Bone marrow (tissue), 2 donors: ENCODE data around the gene NTMT1.
A peak's percentile ranks its signal among the peaks of the same experiment; 100 is the strongest.
"Not testable (repeated sequence)": the region's sequence is repeated elsewhere in the genome, so short reads cannot be mapped to it uniquely, and the experiment has no call there.

Experiments used
- DNase-seq, 2 donors: peaks; one replicate each; lab custom pipeline; 2025; lab: John Stamatoyannopoulos, UW

Gene NTMT1, protein sequence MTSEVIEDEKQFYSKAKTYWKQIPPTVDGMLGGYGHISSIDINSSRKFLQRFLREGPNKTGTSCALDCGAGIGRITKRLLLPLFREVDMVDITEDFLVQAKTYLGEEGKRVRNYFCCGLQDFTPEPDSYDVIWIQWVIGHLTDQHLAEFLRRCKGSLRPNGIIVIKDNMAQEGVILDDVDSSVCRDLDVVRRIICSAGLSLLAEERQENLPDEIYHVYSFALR

DNA sequence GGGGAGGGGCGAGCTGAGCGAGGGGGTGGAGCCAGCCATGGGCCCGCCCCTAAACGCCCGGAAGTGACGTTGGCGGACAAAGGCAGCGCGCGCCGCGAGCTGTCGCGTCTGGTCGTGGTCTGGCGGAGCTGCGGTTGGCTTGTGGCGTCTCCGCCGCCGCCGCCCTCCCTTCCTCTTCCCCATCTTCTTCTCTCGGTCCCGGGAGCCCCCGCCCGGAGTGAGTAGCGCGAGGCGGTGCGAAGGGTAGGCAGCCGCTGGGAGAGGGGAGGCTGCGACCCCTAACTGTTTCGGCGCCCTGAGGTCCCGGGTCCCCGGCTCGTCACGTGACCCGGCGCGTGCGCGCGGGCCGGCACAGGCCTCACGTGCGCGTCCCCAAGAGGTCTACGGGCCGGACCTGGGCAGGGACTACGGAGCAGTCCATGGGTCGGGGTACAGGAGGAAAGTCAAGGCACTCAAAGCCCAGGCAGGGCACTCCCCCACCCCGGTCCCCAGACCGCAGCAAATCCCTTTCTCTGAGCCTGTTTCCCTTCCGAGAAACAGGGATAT, at the start of gene NTMT1:
Gene NTMT1, plus strand, starts transcription at position 85 of the 546 bp plus-strand sequence. CDS start 6,541 bp downstream, outside the sequence.
- peak; percentile 72 to 80 for DNase-seq

DNA sequence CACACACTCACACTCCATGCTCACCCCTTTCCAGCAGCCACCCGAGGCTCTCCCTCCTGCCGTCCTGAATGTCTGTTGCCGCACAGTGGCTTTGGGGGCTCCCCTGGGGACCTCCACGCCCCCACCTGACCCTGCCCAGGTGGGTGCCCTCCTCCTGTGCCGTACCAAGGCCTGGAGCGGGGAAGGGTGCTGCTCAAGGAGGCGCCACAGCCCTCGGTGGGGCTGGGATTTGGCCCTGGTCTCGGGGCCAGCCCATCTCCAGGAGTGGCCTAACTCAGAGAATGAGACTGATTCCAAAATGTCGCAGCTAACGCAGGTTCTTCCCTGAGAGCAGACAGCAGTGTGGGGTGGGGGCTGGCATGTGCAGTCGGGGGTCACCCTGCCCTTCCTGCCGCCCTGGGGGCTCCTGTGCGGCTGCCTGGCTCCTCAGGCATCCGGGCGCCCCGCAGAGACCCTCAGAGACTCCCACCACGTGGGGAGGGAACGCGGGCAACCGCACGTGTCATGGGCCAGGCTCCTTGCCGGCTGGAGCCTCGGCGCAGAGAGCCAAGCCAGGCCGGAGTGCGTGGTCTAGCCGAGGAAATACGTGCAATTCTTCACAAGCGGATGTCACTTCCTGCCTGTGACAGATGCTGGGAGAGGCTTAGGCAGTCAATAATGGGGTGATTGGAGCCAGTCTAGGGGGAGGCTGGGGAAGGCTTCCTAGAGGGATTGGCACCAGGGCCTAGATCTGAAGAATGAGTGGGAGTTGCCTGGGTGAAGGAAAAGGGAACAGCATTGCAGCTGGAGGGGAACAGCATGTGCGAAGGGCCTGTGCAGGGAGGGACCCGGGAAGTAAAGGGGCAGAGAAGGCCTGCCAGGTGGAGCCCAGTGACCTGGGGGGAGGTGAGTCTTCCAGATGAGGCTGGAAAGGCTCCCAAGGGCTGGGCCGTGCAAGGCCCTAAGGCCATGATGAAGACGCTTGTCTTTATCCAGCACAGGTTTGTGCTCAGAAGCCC, 49.1 kb upstream of the NTMT1 start:
- no peak for DNase-seq

DNA sequence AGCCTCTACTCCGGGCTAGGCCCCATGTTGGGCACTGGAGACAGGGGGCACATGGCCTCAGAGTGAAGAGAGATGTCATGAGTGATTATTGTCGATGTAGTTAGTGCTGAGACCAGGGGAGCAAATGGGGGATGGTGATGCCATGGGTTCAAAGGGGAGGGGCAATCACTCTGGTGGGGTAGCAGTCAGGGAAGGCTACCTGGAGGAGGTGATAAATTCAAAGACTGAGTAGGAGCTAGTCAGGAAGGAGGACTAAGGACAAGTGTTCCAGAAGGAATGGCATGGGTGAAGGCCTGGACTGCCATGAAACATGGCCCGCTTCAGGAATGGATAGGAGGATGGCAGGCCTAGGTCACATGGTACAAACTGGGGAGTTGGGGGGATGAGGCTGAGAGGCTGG, 46.7 kb upstream of the NTMT1 start:
- no peak for DNase-seq

DNA sequence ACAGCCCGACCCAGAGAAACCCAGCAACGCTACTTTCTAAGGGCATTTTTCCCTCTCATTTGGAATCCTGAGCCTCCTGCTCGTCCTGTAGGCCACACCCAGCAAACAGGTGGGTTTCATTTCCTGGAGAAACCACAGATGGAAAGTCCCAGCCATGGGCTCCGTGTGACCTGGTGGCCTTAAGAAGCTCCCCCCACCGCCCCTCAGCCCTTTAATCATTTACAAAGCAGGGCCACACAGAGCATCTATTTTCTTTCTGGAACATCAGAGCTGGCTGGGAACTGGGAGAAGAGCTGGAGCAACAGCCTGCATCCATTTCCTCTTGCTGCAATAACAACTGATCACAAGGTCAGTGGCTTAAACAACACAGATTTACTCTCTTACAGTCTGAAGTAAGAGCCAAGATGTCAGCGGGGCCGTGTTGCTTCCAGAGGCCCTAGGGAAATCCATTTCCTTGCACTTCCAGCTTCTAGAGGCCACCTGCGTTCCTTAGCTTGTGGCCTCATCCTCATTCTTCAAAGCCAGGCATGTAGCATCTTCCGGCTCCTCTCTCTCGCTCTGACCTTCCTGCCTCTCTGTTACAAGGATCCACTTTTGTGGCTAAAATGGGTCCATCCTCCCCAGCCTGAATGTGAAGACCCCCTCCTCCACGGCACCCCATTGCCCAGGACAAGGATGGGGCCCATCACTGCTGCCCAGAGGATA, 45.6 kb upstream of the NTMT1 start:
- no peak for DNase-seq

DNA sequence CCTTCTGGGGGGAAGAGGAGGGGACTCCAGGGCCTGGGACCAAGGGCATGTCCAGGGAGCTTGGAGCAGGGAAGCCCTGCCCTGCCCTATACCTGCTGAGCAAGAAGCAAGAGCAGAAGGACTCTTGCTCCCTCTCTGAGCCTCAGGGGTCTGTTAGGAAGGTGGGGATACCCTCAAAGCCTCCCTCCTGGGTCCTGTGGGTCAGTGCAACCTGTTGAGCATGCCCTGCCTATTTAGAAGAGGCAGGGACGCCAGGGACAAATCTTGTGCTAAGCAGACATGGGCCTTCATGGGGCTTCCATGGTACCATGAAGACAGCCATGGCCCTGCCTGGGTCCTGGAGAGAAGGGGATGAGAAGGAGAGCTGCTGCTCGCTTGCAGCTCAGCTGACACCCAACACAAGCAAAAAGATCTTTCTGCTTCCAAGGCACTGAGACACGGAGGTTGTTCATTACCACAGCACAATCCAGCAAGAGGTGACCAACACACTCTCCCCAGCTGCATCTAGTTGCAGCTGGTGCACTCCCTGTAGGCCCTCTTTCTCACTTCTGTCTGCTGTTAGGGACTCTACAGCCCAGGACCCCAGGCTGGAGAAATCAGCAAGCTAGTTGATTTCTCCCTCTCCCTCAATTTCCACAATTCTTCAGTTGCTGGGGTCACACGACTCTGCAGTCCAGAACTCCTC, 44.3 kb upstream of the NTMT1 start:
- no peak for DNase-seq

DNA sequence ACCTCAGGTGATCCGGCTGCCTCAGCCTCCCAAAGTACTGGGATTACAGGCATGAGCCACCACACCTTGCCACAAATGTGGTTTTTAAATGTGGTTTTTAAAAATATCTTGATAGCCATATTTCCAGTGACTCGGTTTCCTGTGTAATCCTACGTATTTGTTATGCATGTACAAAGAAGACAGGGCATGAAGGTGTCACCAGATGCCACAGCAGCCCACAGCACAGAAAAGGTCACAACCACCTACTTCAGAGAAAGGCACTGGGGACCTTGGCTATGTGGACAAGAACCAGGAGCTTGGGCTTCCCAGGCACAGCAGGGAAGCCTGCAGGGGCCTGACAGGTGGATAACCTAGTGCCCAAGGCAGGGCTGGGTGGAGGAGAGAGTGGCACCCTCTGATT, 43.1 kb upstream of the NTMT1 start:
- no peak for DNase-seq

DNA sequence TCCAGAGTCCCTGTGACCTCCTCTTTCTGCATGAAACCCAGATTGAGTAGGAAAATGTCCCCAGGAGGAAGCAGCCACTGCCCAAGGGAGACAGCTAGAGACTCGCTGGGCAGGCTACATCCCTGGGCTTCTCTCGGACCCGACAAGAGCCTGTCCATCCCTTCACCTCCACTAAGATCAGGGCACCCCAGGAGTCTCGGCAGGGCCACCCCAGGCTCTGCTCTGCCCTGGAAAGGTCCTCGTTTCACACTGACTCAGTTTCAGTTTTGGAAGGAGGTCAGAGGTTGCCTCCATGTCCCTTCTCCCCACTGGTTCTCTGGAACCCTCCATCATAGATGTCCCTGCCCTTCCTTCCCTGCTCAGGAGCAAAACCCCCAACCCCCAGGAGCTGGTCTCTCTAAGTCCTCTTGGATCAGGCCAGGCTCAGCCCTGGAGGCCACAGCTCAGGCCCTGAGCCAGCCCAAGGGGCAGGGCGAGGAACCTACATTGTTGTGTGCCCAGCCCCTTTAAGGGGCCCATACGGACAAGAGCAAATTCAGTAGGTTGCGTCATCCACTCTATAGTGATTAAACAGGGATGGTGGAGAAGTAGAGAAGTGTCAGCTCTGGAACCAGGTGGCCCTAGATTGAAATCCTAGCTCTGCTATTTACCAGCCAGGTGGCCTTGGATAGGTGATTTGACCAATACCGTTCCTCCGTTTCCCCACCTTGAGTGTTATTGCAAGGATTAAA, 42.5 kb upstream of the NTMT1 start:
- no peak for DNase-seq

DNA sequence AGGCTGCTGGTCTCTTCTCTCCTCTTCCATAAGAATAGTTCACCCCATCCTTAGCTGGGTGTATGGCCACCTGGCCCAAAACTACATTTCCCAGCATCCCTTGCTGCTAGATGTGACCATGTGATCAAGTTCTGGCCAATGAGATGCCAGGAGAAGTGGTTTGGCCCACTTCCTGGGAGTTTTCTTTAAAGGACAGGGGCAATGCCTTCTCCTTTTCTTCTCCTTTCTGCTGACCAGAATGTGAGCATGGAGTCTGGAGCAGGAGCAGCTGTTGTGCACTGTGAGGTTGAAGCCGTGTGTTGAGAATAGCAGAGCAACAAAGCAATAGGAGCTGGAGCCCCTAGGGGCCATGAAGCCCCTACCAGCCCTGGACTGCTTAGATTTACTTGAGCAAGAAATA, 41.8 kb upstream of the NTMT1 start:
- DNase-seq, result peak in 1 of 2 donors; percentile 35

DNA sequence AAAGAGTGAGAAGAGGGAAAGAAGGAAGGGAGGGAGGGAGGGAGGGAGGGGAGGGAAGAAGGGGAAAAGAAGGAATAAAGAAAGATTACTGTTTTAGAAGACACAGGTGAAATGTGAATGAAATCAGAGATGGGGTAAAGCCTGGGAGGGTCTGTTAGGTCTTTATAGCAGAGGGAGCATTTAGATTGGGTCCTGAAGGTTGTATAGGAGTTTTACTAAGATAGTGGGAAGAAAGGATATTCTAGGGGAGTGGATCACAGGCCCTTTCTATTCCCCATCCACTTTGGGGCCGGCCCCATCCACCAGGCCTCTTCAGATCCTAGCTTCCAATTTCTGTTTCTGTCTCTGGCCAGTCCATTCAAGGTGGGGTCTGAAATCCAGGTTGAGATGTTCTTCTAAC, 40.6 kb upstream of the NTMT1 start:
- DNase-seq, result no peak

DNA sequence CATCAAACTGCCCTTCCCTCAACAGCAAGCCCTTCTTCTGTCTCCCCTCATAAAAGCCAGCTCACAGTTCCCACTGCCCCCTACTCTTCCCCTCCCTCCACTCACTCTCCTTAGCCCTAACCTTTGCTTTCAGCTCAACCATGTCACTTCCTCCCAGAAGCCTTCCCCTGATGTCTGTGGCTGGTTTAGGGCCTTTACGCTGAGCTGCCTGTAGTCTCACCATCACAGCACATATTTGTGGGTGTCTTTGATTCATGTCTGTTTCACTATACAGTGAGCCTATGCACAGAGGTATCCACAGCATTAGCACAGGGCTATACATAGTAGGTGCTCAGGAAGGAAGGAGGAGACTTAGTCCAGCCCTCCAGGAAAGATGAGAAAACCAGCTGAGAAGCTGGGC, 39.7 kb upstream of the NTMT1 start:
- no peak for DNase-seq

DNA sequence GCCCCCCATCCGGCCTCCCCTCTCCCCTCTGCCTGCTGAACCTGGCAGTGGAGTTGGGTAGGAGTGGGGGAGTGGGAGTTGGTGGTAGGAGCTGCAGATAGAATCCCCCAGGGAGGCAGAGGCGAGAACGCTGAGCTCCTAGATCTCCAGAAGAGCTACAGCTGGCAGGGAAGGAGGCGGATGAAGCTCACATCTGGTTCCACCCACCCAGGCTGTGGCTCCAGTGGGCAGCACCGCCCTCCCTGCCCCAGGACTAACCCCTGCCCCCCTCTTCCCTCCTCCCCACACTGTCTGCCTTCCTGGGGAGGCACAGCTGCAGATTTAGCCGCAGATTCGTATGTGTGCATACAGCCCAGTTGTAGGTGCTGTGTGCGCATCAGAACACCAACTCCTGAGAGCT, 39.3 kb upstream of the NTMT1 start:
- DNase-seq, result peak in 1 of 2 donors; percentile 62

DNA sequence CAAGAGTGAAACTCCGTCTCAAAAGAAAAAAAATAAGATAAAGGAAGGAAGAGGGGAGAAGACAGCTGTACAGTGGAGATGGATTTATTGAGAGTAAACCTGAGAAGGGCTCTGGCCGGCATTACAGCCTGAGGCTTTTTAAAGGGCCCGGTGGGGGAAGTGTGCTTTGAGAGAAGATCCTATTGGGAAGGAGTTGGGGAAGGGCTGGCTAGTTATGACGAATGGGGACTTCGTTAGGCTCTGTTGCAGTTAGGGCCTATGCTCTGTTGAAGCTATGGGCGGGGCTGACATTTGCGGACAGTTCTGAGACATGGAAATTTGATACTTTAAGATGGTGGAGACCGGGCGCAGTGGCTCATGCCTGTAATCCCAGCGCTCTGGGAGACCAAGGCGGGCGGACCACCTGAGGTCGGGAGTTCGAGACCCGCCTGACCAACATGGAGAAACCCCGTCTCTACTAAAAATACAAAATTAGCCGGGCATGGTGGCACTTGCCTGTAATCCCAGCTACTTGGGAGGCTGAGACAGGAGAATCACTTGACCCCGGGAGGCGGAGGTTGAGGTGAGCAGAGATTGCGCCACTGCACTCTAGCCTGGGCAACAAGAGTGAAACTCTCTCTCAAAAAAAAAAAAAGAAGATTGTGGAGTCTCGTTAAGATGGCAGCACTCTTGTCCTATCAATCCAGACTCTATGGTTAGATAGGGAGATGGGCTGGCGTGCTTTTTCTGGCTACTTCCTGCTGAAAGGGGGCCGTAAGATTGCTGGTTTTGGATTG, 38.3 kb upstream of the NTMT1 start:
- DNase-seq, result no peak

DNA sequence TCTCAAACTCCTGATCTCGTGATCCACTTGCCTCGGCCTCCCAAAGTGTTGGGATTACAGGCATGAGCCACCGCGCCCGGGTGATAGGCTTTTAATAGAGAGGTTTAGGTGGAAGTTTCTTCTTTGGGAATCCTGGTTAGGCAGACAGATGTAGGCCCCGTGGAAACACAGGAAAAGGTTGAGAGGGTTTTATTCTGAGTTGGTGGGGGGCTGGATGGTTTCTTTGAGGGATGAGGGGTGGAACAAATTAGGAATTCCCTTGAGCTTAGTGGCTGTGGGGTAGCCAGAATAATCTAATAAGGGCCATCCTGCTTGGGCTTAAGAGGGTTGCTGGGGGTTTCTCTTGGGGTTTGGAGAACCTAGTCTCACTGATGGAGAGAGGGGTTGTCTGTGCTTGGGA, 35.5 kb upstream of the NTMT1 start:
- DNase-seq, result no peak

DNA sequence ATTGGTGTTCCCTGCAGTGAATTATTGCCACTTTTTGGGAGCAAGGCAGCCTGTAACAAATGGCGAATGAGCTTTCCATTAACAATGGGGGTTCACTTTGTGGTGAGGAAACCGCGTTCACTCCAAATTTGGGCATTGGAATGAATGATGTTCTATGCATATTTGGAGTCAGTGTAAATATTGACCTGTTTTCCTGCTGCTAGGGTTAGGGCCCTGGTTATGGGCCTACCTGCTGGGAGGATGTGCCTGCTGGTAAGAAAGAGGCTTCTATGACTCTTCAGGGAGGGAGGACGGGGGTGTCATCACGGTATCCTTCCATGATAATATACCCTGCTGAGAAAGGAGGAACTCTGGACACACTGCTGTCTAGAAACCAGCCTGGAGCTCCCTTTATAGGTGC, 34.0 kb upstream of the NTMT1 start:
- DNase-seq, result no peak

DNA sequence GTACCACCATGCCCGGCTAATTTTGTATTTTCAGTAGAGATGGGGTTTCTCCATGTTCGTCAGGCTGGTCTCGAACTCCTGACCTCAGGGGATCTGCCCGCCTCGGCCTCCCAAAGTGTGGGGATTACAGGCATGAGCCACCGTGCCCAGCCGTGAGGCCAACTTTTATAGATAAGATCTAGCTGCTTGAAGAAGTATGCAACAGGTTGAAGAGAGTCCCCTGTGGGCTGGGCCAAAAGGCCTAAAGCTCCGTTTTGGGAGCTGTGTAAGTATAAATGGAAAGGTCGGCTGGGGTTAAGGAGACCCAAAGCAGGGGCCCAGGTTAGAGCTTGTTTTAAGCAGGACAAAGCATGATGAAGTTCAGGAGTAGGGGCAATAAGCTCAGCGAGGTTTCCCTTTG, 33.2 kb upstream of the NTMT1 start:
- DNase-seq, result not testable (repeated sequence)

DNA sequence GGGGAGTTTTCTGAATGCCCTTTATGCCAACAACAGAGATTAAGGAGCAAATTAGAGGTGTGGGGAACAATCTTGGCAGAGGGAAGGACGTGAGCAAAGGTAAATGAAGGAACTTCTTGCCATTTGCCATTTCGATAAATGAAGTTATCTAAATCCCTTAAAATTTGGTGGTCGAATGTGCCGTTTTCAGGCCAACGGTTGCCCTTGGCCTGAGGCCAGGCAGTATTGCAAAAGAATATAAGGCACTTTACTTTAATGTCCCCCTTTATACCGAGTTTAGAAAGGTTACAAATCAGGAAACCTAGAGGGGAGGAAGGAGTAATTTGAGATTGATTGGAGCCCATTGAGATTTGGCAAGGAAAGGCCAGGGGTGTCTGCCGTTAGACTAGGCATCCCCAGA, 31.3 kb upstream of the NTMT1 start:
- DNase-seq, result no peak

DNA sequence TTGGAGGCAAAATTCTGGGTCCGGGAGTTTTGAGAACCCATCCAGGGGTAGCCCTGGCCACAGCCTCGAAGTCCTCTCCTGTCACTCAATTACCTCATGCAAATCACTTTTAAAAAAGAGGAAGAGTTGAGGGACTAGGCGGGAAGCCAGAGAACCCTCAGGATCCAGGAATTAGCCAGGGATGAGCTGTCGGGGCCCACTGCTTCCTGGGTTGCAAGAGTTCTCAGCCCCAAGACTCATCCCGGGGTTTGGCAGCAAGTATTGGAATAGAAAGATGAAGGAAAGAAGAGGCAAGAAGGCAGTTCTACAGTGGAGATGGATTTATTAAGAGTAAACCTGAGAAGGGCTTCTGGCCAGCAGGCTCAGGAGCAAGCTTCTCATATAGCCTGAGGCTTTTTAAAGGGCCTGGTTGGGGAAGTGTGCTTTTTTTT, 30.6 kb upstream of the NTMT1 start:
- no peak for DNase-seq

DNA sequence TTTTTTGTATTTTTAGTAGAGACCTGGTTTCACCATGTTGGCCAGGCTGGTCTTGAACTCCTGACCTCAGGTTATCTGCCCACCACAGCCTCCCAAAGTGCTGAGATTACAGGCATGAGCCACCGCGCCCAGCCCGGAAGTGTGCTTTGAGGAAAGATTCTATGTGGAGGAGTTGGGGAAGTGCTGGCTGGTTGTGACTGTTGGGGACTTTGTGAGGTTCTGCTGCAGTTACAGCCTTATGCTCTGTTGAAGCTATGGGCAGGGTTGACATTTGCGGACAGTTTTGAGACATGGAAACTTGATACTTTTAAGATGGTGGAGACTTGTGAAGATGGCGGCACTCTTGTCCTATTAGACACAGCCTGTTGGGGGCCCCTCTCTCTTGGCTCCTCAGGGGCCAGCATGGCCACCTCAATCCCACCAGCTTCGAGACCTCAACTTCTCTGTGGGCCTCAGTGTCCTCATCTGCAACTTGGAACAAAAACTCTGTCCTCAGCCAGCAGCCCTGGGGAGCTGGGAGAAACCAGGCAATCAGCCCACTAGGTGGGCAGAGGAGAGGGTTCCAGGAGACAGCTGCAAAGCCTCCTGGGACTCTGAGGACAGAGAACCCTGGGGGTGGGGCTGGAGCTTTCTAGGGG, 29.9 kb upstream of the NTMT1 start:
- peak in 1 of 2 donors; percentile 63 for DNase-seq

DNA sequence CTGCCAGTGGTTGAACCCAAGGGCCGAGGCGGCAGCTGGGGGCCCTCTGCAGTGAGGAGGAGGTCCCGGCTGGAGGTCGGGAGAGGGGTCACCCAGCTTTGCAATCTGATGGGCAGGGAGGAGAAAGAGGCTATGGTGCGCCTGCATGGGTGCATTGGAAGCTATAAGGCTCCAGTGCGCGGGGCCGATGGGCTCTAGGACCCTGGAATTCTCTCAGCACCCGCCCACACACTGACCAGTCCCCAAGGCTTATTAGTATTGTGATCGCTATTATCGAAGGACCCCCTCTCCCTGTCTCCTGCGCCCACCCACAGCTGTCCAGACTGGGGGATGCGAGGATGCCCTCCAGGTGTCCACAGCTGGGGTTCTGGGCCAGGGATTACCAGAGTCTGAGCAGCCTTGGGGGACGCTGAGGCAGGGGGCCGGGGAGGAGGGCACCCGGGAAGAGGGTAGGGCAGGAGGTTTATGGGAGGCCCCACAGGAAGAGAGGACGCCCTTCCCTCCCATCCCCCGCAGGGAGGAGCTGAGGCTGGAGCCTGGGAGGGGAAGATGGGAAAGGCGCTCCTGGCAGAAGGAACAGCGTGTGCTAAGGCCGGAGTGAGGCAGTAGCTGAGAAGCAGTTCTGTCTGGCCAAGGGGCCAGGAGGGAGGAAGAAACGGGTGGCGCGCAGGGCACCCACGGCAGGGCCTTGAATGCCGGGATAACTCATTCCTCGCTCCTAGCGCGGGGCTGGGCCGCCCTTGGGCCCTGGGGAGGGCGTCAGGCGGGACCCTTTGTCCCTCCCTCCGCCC, 29.2 kb upstream of the NTMT1 start:
- DNase-seq, result no peak
